HepG2 (cell line): ENCODE measurements around the gene FITM1. TPM values are rescaled to one million over a fixed set of nuclear protein-coding genes. Genes with fewer than 3 reads are reported as not detected.
A peak's percentile ranks its signal among the peaks of the same experiment; 100 is the strongest.

Source experiments
- ADNP ChIP-seq: sonication (generic); formaldehyde crosslinking; IDR thresholded peaks from 2 replicates; pipeline ENCODE4 v1.4.0; 2020; ENCODE audit warnings: missing genetic modification reagents
- AKAP8 ChIP-seq: sonication (generic); formaldehyde crosslinking; IDR thresholded peaks from 2 replicates; pipeline ENCODE4 v1.5.1; 2020; ENCODE audit warnings: mild to moderate bottlenecking, missing genetic modification reagents
- CHD2 ChIP-seq: IDR thresholded peaks from 2 replicates; pipeline ENCODE4 v1.6.1; 2011; ENCODE audit warnings: low read depth, low read length, improper control_type of control experiment
- EEA1 ChIP-seq: sonication (generic); formaldehyde crosslinking; IDR thresholded peaks from 2 replicates; pipeline ENCODE4 v1.5.1; 2020; ENCODE audit warnings: mild to moderate bottlenecking, missing genetic modification reagents, borderline replicate concordance
- KDM1A ChIP-seq: IDR thresholded peaks from 2 replicates; pipeline ENCODE4 v1.6.1; 2016; ENCODE audit warnings: missing compliant biosample characterization
- MAZ ChIP-seq, 2 experiments: sonication (generic) in 1 of 2; formaldehyde crosslinking in 1 of 2; IDR thresholded peaks; 2 replicates each; pipeline versions ENCODE4 v1.5.0 to v1.6.1; 2012 to 2020; ENCODE audit warnings: low read depth in 2 of 2, mild to moderate bottlenecking in 2 of 2, borderline replicate concordance in 1 of 2, improper control_type of control experiment in 1 of 2, low read length in 1 of 2, missing genetic modification reagents in 1 of 2, moderate library complexity in 1 of 2
- MBNL3 ChIP-seq: fragments of 250-450 bp; sonication (Bioruptor Pico); conservative IDR thresholded peaks from 2 replicates; pipeline ENCODE4 v1.8.0; 2022; ENCODE audit warnings: mild to moderate bottlenecking, inconsistent platforms
- MED1 ChIP-seq: sonication (generic); formaldehyde crosslinking; IDR thresholded peaks from 2 replicates; pipeline ENCODE4 v1.4.0; 2020; ENCODE audit warnings: missing genetic modification reagents
- RCOR2 ChIP-seq: IDR thresholded peaks from 2 replicates; pipeline ENCODE4 v1.6.1; 2016; ENCODE audit warnings: missing biosample characterization, missing genetic modification reagents
- SAFB2 ChIP-seq: sonication (generic); formaldehyde crosslinking; IDR thresholded peaks from 2 replicates; pipeline ENCODE4 v1.5.1; 2020; ENCODE audit warnings: missing genetic modification reagents, low read depth, mild to moderate bottlenecking, borderline replicate concordance
- SMAD1 ChIP-seq: sonication (generic); formaldehyde crosslinking; IDR thresholded peaks from 2 replicates; pipeline ENCODE4 v1.4.0; 2020; ENCODE audit warnings: missing genetic modification reagents, low read depth, mild to moderate bottlenecking, borderline replicate concordance
- TOPORS ChIP-seq: sonication (generic); formaldehyde crosslinking; IDR thresholded peaks from 2 replicates; pipeline ENCODE4 v1.8.0; 2023; ENCODE audit warnings: mild to moderate bottlenecking, missing genetic modification reagents
- XRCC5 ChIP-seq: fragments of 200-400 bp; formaldehyde crosslinking; optimal IDR thresholded peaks from 2 replicates; pipeline ENCODE3; 2017; ENCODE audit warnings: mild to moderate bottlenecking, low read length
- ZNF264 ChIP-seq: sonication (generic); formaldehyde crosslinking; IDR thresholded peaks from 2 replicates; pipeline ENCODE4 v1.4.0; 2020; ENCODE audit warnings: missing genetic modification reagents
- ZNF383 ChIP-seq: sonication (generic); formaldehyde crosslinking; IDR thresholded peaks from 2 replicates; pipeline ENCODE4 v1.4.0; 2020; ENCODE audit warnings: missing genetic modification reagents, mild to moderate bottlenecking, borderline replicate concordance
- ZNF451 ChIP-seq: sonication (generic); formaldehyde crosslinking; IDR thresholded peaks from 2 replicates; pipeline ENCODE4 v1.5.0; 2020; ENCODE audit warnings: mild to moderate bottlenecking, missing genetic modification reagents
- ZNF660 ChIP-seq: sonication (generic); formaldehyde crosslinking; IDR thresholded peaks from 2 replicates; pipeline ENCODE4 v1.5.1; 2020; ENCODE audit warnings: mild to moderate bottlenecking, low read depth, missing genetic modification reagents, borderline replicate concordance
- polyA plus RNA-seq, 8 experiments: library from polyadenylated mRNA; depleted of rRNA in 3 of 8; stranded (reverse) in 7 of 8; unstranded in 1 of 8; fragments of >200 nt; fragmentation: Illumina TruSeq in 4 of 8; extraction: Trizol in 4 of 8; gene quantifications; 2 replicates each; pipeline versions ENCODE4 v1.2.1 to v1.2.3, GENCODE V29; 2011 to 2016; ENCODE audit warnings: low read depth in 4 of 8, missing spikeins in 1 of 8, mixed read lengths in 1 of 8; ENCODE audit not compliant: insufficient read depth in 1 of 8
- total RNA-seq, 5 experiments: library from RNA; depleted of rRNA; stranded (reverse); fragments of >200 nt; fragmentation: Illumina TruSeq; extraction: Trizol; gene quantifications; 2 replicates each; pipeline ENCODE4 v1.2.3, GENCODE V29; 2016; ENCODE audit warnings: low read depth in 1 of 5
- TF ChIP-seq, protein P1 (sequence below): sonication (generic); formaldehyde crosslinking; IDR thresholded peaks from 2 replicates; pipeline ENCODE4 v1.4.0; 2020; ENCODE audit warnings: missing genetic modification reagents, borderline replicate concordance
- TF ChIP-seq, protein P2 (sequence below): sonication (generic); formaldehyde crosslinking; conservative IDR thresholded peaks from 2 replicates; pipeline ENCODE4 v1.4.0; 2020; ENCODE audit warnings: missing genetic modification reagents
- TF ChIP-seq, protein P3 (sequence below): sonication (generic); formaldehyde crosslinking; IDR thresholded peaks from 2 replicates; pipeline ENCODE4 v1.4.0; 2020; ENCODE audit warnings: missing genetic modification reagents
- TF ChIP-seq, protein P4 (sequence below): sonication (generic); formaldehyde crosslinking; IDR thresholded peaks from 2 replicates; pipeline ENCODE4 v1.8.1; 2023; ENCODE audit warnings: missing genetic modification reagents, mild to moderate bottlenecking, borderline replicate concordance

Gene FITM1
- total and polyA plus RNA-seq, 2 of the 13 experiments (the other 11 are each of a cell fraction or from before 2014, with no cell fraction given) = 2.7 to 5.8 TPM

DNA sequence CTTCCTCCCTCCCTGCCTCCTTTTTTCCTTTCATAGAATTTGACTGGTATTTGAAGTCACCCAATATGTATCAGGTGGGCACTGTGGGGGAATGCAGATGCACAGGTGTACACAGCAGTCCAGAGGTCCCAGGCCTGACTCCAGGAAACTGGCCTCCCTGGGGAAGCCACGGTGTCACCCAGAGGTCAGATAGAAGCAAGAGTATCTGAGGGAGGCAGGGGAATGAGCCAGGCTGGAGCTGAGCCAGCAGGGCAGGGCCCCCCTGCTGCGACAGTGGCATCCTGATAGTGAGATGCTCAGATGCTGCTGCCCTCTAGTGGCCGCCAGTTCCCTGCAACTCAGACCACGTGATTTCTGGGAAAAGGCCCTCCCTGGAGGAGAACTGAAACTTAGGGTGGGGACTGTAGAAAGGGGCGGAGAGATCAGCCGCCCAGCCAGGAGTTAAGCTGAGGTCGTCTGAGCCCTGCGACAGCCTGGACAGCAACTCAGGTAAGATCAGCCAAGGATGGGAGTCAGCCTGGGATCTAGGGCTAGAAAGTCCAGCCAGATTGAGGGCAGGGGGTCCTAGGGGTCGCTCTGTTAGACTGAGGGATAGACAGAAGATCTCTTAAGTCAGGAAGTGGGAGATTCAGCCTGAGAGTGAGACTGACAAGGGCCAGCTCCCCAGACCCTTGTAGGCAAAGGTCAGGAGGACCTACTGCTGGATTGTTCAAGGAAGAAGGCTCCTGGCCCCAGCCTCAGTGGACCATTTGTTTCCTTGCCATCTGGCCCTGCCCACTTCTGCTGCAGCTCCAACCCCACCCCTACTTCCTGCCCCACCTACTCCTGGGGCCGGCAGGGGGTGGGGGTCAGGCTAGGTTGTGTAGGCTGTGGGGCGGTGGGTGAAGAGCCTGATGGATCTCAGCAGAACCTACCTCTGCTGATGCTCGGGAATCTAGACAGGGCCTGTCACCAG, 30.7 kb downstream of the FITM1 start, which contains the start of gene IRF9 (continued):
- TF ChIP-seq, protein P1, sequence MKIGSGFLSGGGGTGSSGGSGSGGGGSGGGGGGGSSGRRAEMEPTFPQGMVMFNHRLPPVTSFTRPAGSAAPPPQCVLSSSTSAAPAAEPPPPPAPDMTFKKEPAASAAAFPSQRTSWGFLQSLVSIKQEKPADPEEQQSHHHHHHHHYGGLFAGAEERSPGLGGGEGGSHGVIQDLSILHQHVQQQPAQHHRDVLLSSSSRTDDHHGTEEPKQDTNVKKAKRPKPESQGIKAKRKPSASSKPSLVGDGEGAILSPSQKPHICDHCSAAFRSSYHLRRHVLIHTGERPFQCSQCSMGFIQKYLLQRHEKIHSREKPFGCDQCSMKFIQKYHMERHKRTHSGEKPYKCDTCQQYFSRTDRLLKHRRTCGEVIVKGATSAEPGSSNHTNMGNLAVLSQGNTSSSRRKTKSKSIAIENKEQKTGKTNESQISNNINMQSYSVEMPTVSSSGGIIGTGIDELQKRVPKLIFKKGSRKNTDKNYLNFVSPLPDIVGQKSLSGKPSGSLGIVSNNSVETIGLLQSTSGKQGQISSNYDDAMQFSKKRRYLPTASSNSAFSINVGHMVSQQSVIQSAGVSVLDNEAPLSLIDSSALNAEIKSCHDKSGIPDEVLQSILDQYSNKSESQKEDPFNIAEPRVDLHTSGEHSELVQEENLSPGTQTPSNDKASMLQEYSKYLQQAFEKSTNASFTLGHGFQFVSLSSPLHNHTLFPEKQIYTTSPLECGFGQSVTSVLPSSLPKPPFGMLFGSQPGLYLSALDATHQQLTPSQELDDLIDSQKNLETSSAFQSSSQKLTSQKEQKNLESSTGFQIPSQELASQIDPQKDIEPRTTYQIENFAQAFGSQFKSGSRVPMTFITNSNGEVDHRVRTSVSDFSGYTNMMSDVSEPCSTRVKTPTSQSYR (CRISPR knock-in tag) = peak; percentile 80
- TF ChIP-seq, protein P2, sequence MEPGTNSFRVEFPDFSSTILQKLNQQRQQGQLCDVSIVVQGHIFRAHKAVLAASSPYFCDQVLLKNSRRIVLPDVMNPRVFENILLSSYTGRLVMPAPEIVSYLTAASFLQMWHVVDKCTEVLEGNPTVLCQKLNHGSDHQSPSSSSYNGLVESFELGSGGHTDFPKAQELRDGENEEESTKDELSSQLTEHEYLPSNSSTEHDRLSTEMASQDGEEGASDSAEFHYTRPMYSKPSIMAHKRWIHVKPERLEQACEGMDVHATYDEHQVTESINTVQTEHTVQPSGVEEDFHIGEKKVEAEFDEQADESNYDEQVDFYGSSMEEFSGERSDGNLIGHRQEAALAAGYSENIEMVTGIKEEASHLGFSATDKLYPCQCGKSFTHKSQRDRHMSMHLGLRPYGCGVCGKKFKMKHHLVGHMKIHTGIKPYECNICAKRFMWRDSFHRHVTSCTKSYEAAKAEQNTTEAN (CRISPR knock-in tag) = no peak; the same call in 1 of the 2 replicates
- TF ChIP-seq ZNF451 (CRISPR knock-in tag) (peak; percentile 99; the same call in 1 of the 2 replicates), MAZ (IDR thresholded peaks at IDR 0.05; ENCODE audit: borderline replicate concordance, low read depth, low read length) (peak; percentile 91), MAZ (CRISPR knock-in tag; IDR thresholded peaks at IDR 0.05; ENCODE audit: low read depth) (peak; percentile 99), XRCC5 (peak; percentile 100), AKAP8 (CRISPR knock-in tag) (peak; percentile 97), TOPORS (peak; percentile 28; the same call in 1 of the 2 replicates), RCOR2 (CRISPR knock-in tag) (peak; percentile 99), MED1 (CRISPR knock-in tag) (peak; percentile 98), EEA1 (CRISPR knock-in tag) (peak; percentile 72; the same call in 1 of the 2 replicates), ZNF660 (CRISPR knock-in tag) (no peak), ZNF264 (CRISPR knock-in tag) (peak; percentile 96), ZNF383 (no peak), KDM1A (CRISPR knock-in tag) (peak; percentile 99), MBNL3 (no peak), ADNP (CRISPR knock-in tag) (no peak), SMAD1 (CRISPR knock-in tag) (peak; percentile 99; the same call in 1 of the 2 replicates), CHD2 (no peak; the same call in 1 of the 2 replicates), SAFB2 (CRISPR knock-in tag) (peak; percentile 64; the same call in 1 of the 2 replicates)
- TF ChIP-seq, protein P3, sequence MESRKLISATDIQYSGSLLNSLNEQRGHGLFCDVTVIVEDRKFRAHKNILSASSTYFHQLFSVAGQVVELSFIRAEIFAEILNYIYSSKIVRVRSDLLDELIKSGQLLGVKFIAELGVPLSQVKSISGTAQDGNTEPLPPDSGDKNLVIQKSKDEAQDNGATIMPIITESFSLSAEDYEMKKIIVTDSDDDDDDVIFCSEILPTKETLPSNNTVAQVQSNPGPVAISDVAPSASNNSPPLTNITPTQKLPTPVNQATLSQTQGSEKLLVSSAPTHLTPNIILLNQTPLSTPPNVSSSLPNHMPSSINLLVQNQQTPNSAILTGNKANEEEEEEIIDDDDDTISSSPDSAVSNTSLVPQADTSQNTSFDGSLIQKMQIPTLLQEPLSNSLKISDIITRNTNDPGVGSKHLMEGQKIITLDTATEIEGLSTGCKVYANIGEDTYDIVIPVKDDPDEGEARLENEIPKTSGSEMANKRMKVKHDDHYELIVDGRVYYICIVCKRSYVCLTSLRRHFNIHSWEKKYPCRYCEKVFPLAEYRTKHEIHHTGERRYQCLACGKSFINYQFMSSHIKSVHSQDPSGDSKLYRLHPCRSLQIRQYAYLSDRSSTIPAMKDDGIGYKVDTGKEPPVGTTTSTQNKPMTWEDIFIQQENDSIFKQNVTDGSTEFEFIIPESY = peak; percentile 97
- TF ChIP-seq, protein P4, sequence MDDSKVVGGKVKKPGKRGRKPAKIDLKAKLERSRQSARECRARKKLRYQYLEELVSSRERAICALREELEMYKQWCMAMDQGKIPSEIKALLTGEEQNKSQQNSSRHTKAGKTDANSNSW (CRISPR knock-in tag) = peak; percentile 98
